Right cardiac atrium (tissue), 5 donors: ENCODE data around the gene U2AF1L4. TPM values are rescaled to one million over a fixed set of nuclear protein-coding genes. Genes with fewer than 3 reads are reported as not detected.

Experiments used
- ATAC-seq, 2 donors: fragments of 200-7000 bp; cut with Tn5 transposase; one replicate each; pipeline versions ENCODE4 v1.8.0 to v1.9.1; 2020; ENCODE audit warnings: moderate library complexity in 2 of 2, mild to moderate bottlenecking in 1 of 2
- DNase-seq, 3 donors: peaks; one replicate each; pipeline ENCODE4 v3.0.0-alpha.2; 2020
- H3K27ac ChIP-seq: one replicate; pipeline ENCODE4 v1.5.1; 2013; ENCODE audit warnings: mild to moderate bottlenecking, low read length, control low read depth, moderate library complexity
- H3K27me3 ChIP-seq: one replicate; pipeline ENCODE4 v1.6.1; 2013; ENCODE audit not compliant: control insufficient read depth, insufficient read depth
- H3K4me1 ChIP-seq: one replicate; pipeline ENCODE4 v1.6.1; 2013; ENCODE audit warnings: low read length; ENCODE audit not compliant: control insufficient read depth, insufficient read depth
- H3K4me3 ChIP-seq: one replicate; pipeline ENCODE4 v1.5.1; 2013; ENCODE audit warnings: low read length, control low read depth
- H3K9me3 ChIP-seq: one replicate; pipeline ENCODE4 v1.6.1; 2013; ENCODE audit warnings: low read length; ENCODE audit not compliant: control insufficient read depth
- WGBS: extraction: QIAGEN DNeasy Blood & Tissue Kit; methylation state at CpG from one replicate; pipeline ENCODE4 v1.1.7; 2013; 5-methylcytosine and 5-hydroxymethylcytosine counted together
- intact Hi-C, 4 donors: fragments of 100-400 bp; cut with DNase I; formaldehyde crosslinking; loops; one replicate each; pipeline versions ENCODE4 v1.11.0 to v1.14.0; 2022 to 2023
- polyA plus RNA-seq: library from polyadenylated mRNA; stranded (reverse); fragments of 200-250 nt; gene quantifications from one replicate; pipeline ENCODE4 v1.2.3, GENCODE V29; 2013
- total RNA-seq, 4 donors: library from RNA; stranded (reverse); fragmentation: NEBNext Ultra II Directional; extraction: Animal tissue kit (Norgen Biotek cat#: 25700); gene quantifications; one replicate each; pipeline ENCODE4 v1.2.1, GENCODE V29; 2021
- donor health status: healthy with polysubstance abuse.
- donor health status: DM: no; HTN: yes; CAD: no.
- donor health status: DM: no; HTN: no; CAD: no.
- donor health status: DM: no; HTN: yes; CAD: no; lungs with severe emphysema.
- donor health status: DM: yes; HTN: yes; CAD: no.

Gene U2AF1L4
- total and polyA plus RNA-seq, 5 donors: 19.6 to 32.3 (median 25.6) TPM

GRCh38 chr19:35713904-35714495 is 31.2 kb downstream of the U2AF1L4 start:
- ATAC-seq: no peak
- intact Hi-C loops: no loop called here
- Histone ChIP-seq H3K27ac (no peak overlapping the region), H3K9me3 (no peaks in the 10 kb centered on the region), H3K4me3 (no peak overlapping the region), H3K27me3 (no peaks in the 10 kb centered on the region), H3K4me1 (peaks cover 3% of the 10 kb centered on the region)
- 73% methylated on average over 12 of the region's 12 CpGs for WGBS
- DNase-seq: no peak

DNA sequence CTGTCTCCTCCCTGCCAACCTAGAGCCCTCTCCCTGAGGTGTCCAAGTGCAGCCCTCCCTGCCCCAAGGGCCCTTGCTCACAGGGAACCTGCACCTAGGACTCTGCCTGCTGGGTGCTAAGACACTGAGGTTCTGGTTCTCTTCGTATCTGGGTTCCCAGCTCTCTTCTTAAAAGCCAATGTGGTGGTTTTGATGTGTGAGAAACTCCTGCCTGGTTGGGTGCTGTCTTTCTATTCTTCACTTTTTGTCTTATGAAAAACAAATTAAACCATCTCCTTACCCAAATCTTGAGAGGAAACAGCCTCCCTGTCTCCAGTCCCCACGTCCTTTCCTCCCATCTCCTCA is 31.7 kb downstream of the U2AF1L4 start:
- H3K27ac ChIP-seq: no peak overlapping the region
- peaks cover 3% of the 10 kb centered on the region for H3K4me1 ChIP-seq
- DNase-seq (no peak), ATAC-seq (no peak)
- no peaks in the 10 kb centered on the region for H3K27me3 ChIP-seq
- no peak overlapping the region for H3K4me3 ChIP-seq
- H3K9me3 ChIP-seq: no peaks in the 10 kb centered on the region
- WGBS: 73% methylated on average over 2 of the region's 2 CpGs
- intact Hi-C loops: no loop called here

- ATAC-seq: no peak
- no peaks in the 10 kb centered on the region for H3K27me3 ChIP-seq
- H3K4me1 ChIP-seq: peaks cover 3% of the 10 kb centered on the region
- H3K4me3 ChIP-seq: no peak overlapping the region
- H3K27ac ChIP-seq: no peak overlapping the region
- intact Hi-C loops: no loop called here
- peak in 1 of 3 donors; percentile 17 for DNase-seq
- H3K9me3 ChIP-seq: no peaks in the 10 kb centered on the region
- 70% methylated on average over 11 of the region's 11 CpGs for WGBS
These were observed 32.4 kb downstream of the U2AF1L4 start for GRCh38 chr19:35712567-35713505.

DNA sequence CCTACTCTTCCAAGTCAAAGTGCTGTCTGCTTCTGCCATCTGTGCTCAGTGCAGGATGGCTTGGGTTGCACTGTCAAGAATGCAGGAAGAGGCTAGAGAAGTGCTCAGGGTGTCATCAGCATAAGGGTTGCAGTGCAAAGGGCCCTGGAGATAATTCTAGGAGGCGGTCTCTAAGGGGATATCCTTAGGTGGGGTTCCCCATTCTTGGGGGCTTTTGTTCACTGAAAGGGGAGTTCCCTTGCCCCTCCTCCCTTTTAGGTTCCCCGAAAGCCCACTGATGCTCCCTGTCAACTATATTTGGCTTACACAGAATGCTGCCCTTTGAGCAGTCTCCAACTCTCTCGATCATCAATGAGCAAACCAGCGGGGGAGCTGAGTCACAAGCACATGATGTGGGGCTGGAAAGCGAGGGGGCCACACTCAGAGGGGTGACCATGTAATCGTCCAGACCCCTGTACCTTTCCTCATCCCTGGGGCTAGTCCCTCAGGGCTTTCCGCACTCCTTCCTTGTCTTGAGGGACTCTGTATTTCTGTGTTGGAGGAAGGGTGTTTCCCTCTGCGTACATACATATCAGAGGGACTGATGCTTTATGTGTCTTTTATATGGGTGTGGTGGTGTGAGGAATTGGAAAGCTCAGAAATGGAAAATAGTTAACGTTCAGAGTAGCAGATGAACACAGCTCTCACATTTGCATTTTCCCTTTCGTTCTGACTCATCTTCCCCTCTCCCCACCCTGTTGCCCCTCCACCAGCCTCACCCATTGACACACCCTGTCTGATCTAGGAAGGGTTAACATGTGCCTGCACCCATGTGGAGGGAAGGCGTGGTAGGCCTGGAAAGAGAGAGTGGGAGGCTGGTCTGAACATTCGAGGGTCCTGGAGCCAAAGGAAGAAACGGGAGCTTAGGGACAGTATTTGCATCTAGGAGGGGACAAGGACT is 34.2 kb downstream of the U2AF1L4 start:
- no peak for ATAC-seq
- intact Hi-C loops: no loop called here
- 61% methylated on average over 13 of the region's 13 CpGs for WGBS
- H3K27ac ChIP-seq: no peak overlapping the region
- DNase-seq: no peak
- H3K4me3 ChIP-seq: no peak overlapping the region
- no peaks in the 10 kb centered on the region for H3K9me3 ChIP-seq
- H3K27me3 ChIP-seq: no peaks in the 10 kb centered on the region
- H3K4me1 ChIP-seq: peaks cover 3% of the 10 kb centered on the region

- DNase-seq: no peak
- ATAC-seq: no peak
- intact Hi-C loops: no loop called here
- Histone ChIP-seq H3K4me3 (no peak overlapping the region), H3K9me3 (no peaks in the 10 kb centered on the region), H3K27me3 (no peaks in the 10 kb centered on the region), H3K4me1 (no peaks in the 10 kb centered on the region), H3K27ac (no peak overlapping the region)
- 88% methylated on average over 1 of the region's 1 CpG for WGBS
These were observed 36.8 kb downstream of the U2AF1L4 start for GRCh38 chr19:35708391-35708790.

DNA sequence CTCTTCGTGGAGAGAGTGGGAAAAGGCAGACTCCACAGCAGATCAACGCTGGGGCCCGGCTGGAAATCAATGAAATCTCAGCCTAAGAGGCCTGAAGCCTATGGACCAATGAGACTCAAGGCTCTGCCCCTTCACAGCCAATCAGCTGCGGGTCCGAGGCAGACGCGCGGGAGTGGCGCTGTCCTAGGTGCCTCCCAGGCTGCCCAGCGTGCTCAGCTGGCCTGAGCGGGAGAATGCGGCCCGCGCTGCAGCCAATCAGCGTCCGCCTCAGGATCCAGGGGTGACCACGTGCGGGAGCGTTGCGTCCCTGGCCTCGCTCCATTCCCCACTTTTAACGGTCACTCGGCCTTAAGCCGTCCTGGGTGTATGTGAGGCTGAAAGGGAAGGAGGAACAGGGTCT is 41.0 kb downstream of the U2AF1L4 start, which contains the start of gene ZBTB32:
Gene ZBTB32 (plus strand): TSS at position 341 of the 400 bp plus-strand sequence. CDS start 10,069 bp downstream, outside the sequence.
- intact Hi-C loops: no loop called here
- DNase-seq (peak in 2 of 3 donors; percentile 38 to 61), ATAC-seq (peak; percentile 9 to 24)
- H3K27ac ChIP-seq: no peak within 1 kb of the TSS
- H3K4me1 ChIP-seq: no peaks in the 10 kb centered on the region
- no peaks in the 10 kb centered on the region for H3K27me3 ChIP-seq
- no peak within 1 kb of the TSS for H3K4me3 ChIP-seq
- WGBS: 22% methylated on average over 24 of the region's 24 CpGs
- H3K9me3 ChIP-seq: no peaks in the 10 kb centered on the region

- WGBS: 53% methylated on average over 9 of the region's 9 CpGs
- H3K27me3 ChIP-seq: no peaks in the 10 kb centered on the region
- DNase-seq (no peak), ATAC-seq (no peak)
- H3K9me3 ChIP-seq: no peaks in the 10 kb centered on the region
- H3K4me1 ChIP-seq: no peaks in the 10 kb centered on the region
- no peak overlapping the region for H3K27ac ChIP-seq
- no peak overlapping the region for H3K4me3 ChIP-seq
- intact Hi-C loops: no loop called here
These were observed 41.9 kb downstream of the U2AF1L4 start for GRCh38 chr19:35703343-35703742.

- intact Hi-C loops: no loop called here
These were observed 42.8 kb downstream of the U2AF1L4 start for GRCh38 chr19:35702223-35703012.

DNA sequence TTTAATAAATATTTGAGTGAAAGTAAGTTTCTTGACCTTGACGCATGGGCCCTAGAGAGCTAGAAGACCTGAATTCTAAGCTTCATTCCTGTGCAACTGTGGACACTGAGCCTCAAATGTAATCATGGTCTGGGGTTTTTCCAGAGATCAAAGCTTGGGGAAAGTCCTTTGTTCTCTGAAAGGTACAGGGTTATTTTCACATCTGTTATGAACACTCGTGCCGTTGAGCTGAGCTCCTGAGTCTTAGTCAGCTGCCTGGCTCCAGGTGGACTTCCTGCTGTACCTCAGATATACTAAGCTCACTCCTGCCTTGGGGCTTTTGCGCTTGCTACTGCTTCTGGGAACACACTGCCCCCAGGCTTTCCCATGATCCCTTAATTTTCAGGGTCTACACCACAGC is 48.4 kb downstream of the U2AF1L4 start:
- intact Hi-C loops: loop anchor here in 2 of 4 donors (10.0 kb wide), 1 partner anchor 238 kb away; the partner anchor contains the start of gene LRFN3 (in 2 of the 2)
- no peak for ATAC-seq

More at GRCh38 chr19:35702223-35703012, 42.8 kb downstream of the U2AF1L4 start:
- Histone ChIP-seq H3K27me3 (no peaks in the 10 kb centered on the region), H3K9me3 (no peaks in the 10 kb centered on the region), H3K4me3 (peak overlapping the region; percentile 53), H3K27ac (peak overlapping the region; percentile 59), H3K4me1 (no peaks in the 10 kb centered on the region)
- under 1% methylated on average over 50 of the region's 50 CpGs for WGBS
- peak; percentile 97 to 98 (median 97) for DNase-seq
- ATAC-seq: peak; percentile 100

GRCh38 chr19:35695895-35696422 is 49.3 kb downstream of the U2AF1L4 start:
- Histone ChIP-seq H3K27me3 (no peaks in the 10 kb centered on the region), H3K4me3 (no peak overlapping the region), H3K27ac (no peak overlapping the region), H3K4me1 (no peaks in the 10 kb centered on the region), H3K9me3 (no peaks in the 10 kb centered on the region)
- DNase-seq (no peak), ATAC-seq (no peak)
- intact Hi-C loops: loop anchor here in 3 of 4 donors (2.0 to 10.0 kb wide), 2 partner anchors 21 to 239 kb away; partner anchors contain the start of gene LRFN3 (in 2 of the 3)
- 76% methylated on average over 2 of the region's 2 CpGs for WGBS

More for the DNA sequence above, 48.4 kb downstream of the U2AF1L4 start:
- no peaks in the 10 kb centered on the region for H3K27me3 ChIP-seq
- no peaks in the 10 kb centered on the region for H3K4me1 ChIP-seq
- no peak overlapping the region for H3K27ac ChIP-seq
- 83% methylated on average over 4 of the region's 4 CpGs for WGBS
- DNase-seq: no peak
- H3K4me3 ChIP-seq: no peak overlapping the region
- H3K9me3 ChIP-seq: no peaks in the 10 kb centered on the region
